ENCODE results near the gene USP9Y.

DNA sequence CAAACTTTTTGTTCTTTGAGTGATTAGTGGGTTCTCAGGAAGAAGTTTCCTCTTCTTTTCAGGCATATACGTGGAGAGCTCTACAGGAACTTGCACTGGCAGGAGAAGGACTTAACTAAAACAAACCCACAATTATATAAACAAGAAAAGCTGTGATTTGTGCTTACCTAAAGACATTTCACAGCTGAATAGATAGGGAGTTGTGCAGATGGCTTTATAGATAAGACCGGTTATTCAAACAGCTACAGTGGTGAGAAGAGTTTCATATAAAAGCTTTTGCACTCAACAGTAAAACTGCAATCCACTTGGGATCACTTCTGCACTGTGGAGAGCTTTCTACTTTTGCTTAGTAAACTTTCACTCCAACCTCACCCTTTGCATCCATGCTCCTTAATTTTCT is 197.6 kb downstream of the USP9Y start:
- TF ChIP-seq POLR2AphosphoS2 (conservative IDR thresholded peaks at IDR 0.05; ENCODE audit: low read length) (no peak), TP53 (CRISPR knock-in tag; IDR thresholded peaks at IDR 0.05) (no peak), MYC (IDR thresholded peaks at IDR 0.05; ENCODE audit: borderline replicate concordance, low read length) (no peak), CEBPB (IDR thresholded peaks at IDR 0.05) (no peak), MAFK (IDR thresholded peaks at IDR 0.05; ENCODE audit: partially characterized antibody) (no peak), FOSL2 (IDR thresholded peaks at IDR 0.05) (no peak), FOSL2 (CRISPR knock-in tag; IDR thresholded peaks at IDR 0.05) (no peak), RFX5 (IDR thresholded peaks at IDR 0.05) (no peak), CBX8 (IDR thresholded peaks at IDR 0.05) (no peak), POLR2A (IDR thresholded peaks at IDR 0.05; ENCODE audit: low read length) (no peak), EP300 (IDR thresholded peaks at IDR 0.05) (no peak), NR3C1 (IDR thresholded peaks at IDR 0.05) (no peak)
- TF ChIP-seq, protein P1, sequence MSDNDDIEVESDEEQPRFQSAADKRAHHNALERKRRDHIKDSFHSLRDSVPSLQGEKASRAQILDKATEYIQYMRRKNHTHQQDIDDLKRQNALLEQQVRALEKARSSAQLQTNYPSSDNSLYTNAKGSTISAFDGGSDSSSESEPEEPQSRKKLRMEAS (IDR thresholded peaks at IDR 0.05) = no peak
- TF ChIP-seq, protein P2, sequence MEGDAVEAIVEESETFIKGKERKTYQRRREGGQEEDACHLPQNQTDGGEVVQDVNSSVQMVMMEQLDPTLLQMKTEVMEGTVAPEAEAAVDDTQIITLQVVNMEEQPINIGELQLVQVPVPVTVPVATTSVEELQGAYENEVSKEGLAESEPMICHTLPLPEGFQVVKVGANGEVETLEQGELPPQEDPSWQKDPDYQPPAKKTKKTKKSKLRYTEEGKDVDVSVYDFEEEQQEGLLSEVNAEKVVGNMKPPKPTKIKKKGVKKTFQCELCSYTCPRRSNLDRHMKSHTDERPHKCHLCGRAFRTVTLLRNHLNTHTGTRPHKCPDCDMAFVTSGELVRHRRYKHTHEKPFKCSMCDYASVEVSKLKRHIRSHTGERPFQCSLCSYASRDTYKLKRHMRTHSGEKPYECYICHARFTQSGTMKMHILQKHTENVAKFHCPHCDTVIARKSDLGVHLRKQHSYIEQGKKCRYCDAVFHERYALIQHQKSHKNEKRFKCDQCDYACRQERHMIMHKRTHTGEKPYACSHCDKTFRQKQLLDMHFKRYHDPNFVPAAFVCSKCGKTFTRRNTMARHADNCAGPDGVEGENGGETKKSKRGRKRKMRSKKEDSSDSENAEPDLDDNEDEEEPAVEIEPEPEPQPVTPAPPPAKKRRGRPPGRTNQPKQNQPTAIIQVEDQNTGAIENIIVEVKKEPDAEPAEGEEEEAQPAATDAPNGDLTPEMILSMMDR (IDR thresholded peaks at IDR 0.05) = no peak
- TF ChIP-seq, protein P3, sequence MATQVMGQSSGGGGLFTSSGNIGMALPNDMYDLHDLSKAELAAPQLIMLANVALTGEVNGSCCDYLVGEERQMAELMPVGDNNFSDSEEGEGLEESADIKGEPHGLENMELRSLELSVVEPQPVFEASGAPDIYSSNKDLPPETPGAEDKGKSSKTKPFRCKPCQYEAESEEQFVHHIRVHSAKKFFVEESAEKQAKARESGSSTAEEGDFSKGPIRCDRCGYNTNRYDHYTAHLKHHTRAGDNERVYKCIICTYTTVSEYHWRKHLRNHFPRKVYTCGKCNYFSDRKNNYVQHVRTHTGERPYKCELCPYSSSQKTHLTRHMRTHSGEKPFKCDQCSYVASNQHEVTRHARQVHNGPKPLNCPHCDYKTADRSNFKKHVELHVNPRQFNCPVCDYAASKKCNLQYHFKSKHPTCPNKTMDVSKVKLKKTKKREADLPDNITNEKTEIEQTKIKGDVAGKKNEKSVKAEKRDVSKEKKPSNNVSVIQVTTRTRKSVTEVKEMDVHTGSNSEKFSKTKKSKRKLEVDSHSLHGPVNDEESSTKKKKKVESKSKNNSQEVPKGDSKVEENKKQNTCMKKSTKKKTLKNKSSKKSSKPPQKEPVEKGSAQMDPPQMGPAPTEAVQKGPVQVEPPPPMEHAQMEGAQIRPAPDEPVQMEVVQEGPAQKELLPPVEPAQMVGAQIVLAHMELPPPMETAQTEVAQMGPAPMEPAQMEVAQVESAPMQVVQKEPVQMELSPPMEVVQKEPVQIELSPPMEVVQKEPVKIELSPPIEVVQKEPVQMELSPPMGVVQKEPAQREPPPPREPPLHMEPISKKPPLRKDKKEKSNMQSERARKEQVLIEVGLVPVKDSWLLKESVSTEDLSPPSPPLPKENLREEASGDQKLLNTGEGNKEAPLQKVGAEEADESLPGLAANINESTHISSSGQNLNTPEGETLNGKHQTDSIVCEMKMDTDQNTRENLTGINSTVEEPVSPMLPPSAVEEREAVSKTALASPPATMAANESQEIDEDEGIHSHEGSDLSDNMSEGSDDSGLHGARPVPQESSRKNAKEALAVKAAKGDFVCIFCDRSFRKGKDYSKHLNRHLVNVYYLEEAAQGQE (IDR thresholded peaks at IDR 0.05) = no peak
